HG02642 (cell line): Measurements from ENCODE around the gene CPNE4.

Source experiments
- ATAC-seq: cut with Tn5 transposase; IDR thresholded peaks from one replicate; pipeline ENCODE4 v1.9.1; 2021; ENCODE audit warnings: mild to moderate bottlenecking; ENCODE audit not compliant: unreplicated experiment, poor library complexity

Gene CPNE4

DNA sequence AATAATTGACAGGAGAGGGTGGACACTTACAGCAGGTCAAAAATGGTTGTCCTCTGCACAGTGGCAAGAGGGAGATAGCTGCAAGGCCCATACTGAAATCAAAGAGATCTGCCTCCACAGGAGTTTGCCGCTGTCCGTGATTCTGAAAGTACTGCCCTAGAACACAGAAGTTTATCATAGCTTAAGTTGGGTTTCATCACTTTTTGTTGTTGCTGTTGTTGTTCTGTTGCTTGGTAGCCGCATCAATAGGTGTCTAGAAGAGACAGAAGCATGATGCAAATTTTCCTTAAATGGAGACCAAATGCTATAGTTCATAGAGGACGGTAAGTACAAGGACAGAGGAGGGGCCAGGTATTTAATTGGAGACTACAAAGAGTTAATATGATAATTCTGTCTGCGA lies 412.1 kb downstream of the CPNE4 start:
- ATAC-seq, result no peak

GRCh38 chr3:131620977-131621376 lies 413.8 kb downstream of the CPNE4 start:
- ATAC-seq, result no peak

DNA sequence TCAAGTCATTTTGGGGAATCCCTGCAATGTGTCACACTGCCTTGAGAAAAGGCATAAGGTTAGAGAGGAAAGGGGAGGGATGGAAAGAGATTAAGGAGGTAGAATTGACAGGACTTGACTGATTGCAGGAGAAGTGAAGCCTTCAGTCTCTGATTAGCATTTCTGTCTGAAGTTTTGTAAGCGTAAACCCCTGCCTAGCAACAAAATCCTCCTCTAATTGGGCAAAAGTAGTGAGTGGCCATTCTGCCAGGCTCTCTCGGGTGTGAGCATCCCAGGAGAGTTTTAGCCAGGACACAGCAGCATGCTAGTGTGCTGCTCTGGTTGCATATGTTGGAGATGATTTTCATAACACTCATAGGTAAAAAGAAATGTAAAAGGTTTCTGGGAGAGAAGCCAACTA lies 415.0 kb downstream of the CPNE4 start:
- ATAC-seq, result no peak

GRCh38 chr3:131616719-131617118 lies 418.1 kb downstream of the CPNE4 start:
- no peak for ATAC-seq

DNA sequence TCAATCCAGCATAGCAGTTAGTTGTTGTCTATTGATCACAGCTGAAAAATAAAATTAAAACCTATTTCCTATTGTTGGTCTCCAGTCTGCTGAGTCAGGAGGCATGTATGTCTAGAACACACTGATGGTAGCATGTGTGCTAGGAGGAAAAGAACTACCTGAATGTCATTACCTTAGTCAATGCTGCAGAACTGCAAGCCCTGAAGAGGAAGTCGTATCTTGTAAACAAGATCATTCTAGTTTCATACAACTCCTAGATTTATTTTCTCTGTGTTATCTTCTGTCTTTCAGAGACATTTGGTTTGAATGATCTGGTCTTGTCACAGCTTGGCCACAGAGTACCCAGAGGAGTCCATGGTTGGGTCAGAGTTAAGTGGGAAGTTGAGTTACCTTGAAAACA lies 422.1 kb downstream of the CPNE4 start:
- ATAC-seq, result no peak

DNA sequence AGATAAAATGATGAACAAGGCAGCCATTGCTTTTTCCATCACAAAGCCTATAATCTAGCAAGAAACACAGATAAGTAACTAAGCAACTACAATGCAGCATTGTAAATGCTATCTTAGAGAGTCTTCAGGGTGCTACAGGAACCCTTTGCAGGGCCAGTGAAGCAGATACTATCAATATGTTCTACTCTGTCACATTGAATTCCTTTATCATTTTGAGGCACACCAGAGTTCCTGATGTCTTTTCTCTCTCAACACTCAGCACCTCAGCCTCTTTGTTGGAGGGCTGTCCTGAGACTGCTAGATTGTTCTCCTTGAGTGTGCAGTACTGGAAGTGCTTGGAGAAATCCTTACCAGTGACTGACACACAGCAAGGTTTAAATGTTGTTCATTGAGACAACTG lies 424.6 kb downstream of the CPNE4 start:
- no peak for ATAC-seq

GRCh38 chr3:131608741-131609140 lies 426.1 kb downstream of the CPNE4 start:
- ATAC-seq, result no peak

GRCh38 chr3:131608296-131608695 lies 426.5 kb downstream of the CPNE4 start:
- ATAC-seq, result no peak

DNA sequence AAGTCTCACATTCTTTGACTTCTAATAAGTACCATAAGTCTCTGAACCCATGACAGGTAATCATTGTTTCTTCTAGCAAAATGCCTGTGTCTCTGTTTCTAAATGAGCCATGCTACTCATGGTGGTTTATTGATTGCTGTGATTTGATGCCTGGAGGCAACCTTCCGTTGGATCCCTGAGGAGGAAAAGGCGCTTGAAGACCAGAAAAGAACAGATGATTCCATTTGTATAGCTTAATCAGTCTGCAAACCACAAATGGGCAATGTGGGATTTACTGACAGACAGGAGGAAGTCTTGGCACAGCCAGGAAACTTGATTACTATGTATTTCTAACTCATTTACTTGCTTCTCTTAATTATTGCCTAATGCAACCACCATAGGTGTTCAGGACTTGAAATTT lies 428.9 kb downstream of the CPNE4 start:
- ATAC-seq, result no peak

GRCh38 chr3:131602011-131602779 lies 432.6 kb downstream of the CPNE4 start:
- no peak for ATAC-seq

DNA sequence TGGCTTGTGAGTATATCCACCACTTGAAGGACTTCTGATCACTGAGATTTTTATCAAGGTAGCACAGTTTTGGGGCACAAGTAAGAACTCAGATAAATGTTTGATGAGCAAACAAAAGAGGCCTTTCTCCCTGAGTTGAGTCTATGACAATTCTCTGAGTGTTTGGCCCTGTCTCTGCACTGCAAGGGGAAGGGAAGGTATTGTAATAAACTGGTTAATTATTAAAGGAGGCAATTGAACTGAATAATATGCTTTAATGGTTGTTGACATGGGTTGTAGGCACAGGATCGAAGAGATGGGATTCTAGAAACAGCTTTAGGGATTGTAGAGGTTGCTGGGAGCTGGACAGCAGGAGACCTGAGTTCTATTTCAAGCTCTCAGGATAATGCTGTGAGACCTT lies 437.0 kb downstream of the CPNE4 start:
- no peak for ATAC-seq

DNA sequence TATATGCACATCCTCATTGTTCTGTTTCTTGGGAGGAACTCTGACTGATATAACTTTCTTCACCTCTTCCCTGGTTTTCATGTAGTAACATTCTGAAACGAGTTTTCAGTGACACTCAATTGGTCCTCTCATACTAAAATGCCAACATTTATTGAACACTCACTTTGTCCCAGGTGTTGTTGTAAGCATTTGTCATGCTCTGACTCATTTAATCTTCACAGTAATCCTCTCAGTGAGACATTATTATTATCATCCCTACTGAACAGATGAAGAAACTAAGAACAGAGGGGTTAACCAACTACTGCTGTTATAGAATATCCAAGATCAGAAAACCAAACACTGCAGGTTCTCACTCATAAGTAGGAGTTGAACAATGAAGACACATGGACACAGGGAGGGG lies 437.9 kb downstream of the CPNE4 start:
- no peak for ATAC-seq

- no peak for ATAC-seq
These were observed 443.3 kb downstream of the CPNE4 start for GRCh38 chr3:131591394-131592014.

- ATAC-seq, result no peak
These were observed 448.5 kb downstream of the CPNE4 start for GRCh38 chr3:131586277-131586676.

DNA sequence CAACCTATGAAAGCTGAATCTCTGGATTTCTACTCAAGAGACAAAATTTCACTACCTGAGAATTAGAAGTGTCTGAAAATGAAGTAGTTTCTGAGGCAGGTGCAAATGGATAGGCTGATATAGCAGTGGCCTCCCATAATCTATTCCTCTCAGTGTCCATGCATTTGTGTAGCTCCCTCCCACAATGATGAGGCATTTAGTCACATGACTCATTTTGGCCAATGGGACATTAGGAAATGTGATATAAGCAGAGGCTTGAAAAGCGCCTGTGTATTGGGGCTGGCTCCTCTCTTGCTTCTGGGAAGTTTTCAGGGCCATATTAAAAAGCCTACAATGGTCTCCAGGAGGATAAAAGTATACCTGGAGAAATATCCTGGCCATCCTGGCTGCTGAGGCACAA lies 452.4 kb downstream of the CPNE4 start:
- ATAC-seq, result no peak

DNA sequence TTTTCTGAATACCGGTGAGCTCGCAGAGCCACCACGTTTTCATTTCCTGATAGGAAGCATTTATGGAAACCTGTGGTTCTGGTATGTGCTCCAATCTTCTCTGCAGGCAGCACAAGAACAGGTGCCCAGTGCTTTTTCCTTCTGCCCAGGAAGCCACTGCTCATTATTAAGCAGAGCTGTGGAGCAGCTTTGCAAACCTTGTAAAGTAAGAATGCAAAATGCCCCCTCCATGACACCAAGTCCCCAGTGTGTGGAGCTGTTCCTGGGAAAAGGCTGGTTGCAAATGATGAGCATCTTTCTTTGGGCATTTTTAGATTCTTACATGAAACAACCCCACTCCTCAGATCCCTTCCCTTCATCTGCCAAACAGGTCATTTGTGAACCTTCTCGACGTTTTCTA lies 466.4 kb downstream of the CPNE4 start:
- ATAC-seq, result no peak

- no peak for ATAC-seq
These were observed 470.0 kb downstream of the CPNE4 start for GRCh38 chr3:131564812-131565211.

DNA sequence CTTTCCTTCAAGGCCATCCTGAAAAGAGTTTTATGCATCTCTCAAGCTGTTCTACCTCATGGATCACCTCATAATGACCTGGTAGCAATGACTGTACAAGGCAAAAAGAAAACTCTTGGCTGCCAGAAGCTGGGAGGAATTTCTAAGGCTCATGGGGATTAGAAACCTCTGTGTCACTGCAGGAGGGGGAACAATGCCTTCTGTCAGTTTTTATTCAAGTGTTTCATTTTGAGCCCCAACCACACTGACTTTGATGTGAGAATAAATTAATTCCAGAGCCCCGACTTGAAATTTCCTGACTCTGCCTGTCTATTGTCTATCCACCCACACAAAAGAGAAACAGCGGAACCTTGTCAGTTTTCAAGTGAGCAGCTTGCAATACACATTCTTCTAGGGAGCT lies 473.3 kb downstream of the CPNE4 start:
- ATAC-seq, result no peak

GRCh38 chr3:131560795-131561194 lies 474.0 kb downstream of the CPNE4 start:
- no peak for ATAC-seq

GRCh38 chr3:131555456-131555855 lies 479.4 kb downstream of the CPNE4 start:
- ATAC-seq, result no peak

- peak; percentile 95 for ATAC-seq
These were observed 481.1 kb downstream of the CPNE4 start for GRCh38 chr3:131553495-131554247.
